ENCODE results near the gene LGR5. TPM values are rescaled to one million over a fixed set of nuclear protein-coding genes. Genes with fewer than 3 reads are reported as not detected.

LGR5 gene
- total RNA-seq, 1 donor from 2014 or later: 2.7 TPM

- TF ChIP-seq POLR2AphosphoS5 (IDR thresholded peaks at IDR 0.05; ENCODE audit: insufficient read depth in 1 of 2, low read depth in 1 of 2): no peak
- TF ChIP-seq POLR2A (IDR thresholded peaks at IDR 0.05): no peak
- TF ChIP-seq CTCF (IDR thresholded peaks at IDR 0.05): no peak
Measured at GRCh38 chr12:71438670-71439361, 782 bp upstream of the LGR5 start.

GRCh38 chr12:71439362-71439612 lies 311 bp upstream of the LGR5 start:
- Histone ChIP-seq H3K4me3 (peak overlapping the region; percentile 44 to 53), H3K27ac (no peak overlapping the region), H3K36me3 (no peaks in the 10 kb centered on the region), H3K9me3 (no peaks in the 10 kb centered on the region), H3K4me1 (peaks cover 18% of the 10 kb centered on the region), H3K27me3 (peaks cover 6% of the 10 kb centered on the region)
- intact Hi-C loops (cut with DNase I): no loop called here
- DNase-seq (ENCODE audit: extremely low spot score in 2 of 2): no peak
- no peak for TF ChIP-seq POLR2A (IDR thresholded peaks at IDR 0.05)
- no peak for TF ChIP-seq POLR2AphosphoS5 (IDR thresholded peaks at IDR 0.05; ENCODE audit: insufficient read depth in 1 of 2, low read depth in 1 of 2)
- TF ChIP-seq CTCF (IDR thresholded peaks at IDR 0.05): no peak

More at GRCh38 chr12:71438670-71439361, 782 bp upstream of the LGR5 start:
- no peak for DNase-seq (ENCODE audit: extremely low spot score in 2 of 2)
- peaks cover 6% of the 10 kb centered on the region for H3K27me3 ChIP-seq
- no peaks in the 10 kb centered on the region for H3K9me3 ChIP-seq
- H3K4me1 ChIP-seq: peaks cover 18% of the 10 kb centered on the region
- no peaks in the 10 kb centered on the region for H3K36me3 ChIP-seq
- intact Hi-C loops (cut with DNase I): no loop called here
- H3K27ac ChIP-seq: no peak overlapping the region
- H3K4me3 ChIP-seq: peak overlapping the region; percentile 44 to 53

- Histone ChIP-seq H3K9me3 (no peaks in the 10 kb centered on the region), H3K4me3 (peak overlapping the region; percentile 44 to 53), H3K36me3 (no peaks in the 10 kb centered on the region), H3K4me1 (peaks cover 18% of the 10 kb centered on the region), H3K27me3 (peaks cover 6% of the 10 kb centered on the region), H3K27ac (no peak overlapping the region)
- no peak for TF ChIP-seq CTCF (IDR thresholded peaks at IDR 0.05)
- TF ChIP-seq POLR2AphosphoS5 (IDR thresholded peaks at IDR 0.05; ENCODE audit: insufficient read depth in 1 of 2, low read depth in 1 of 2): no peak
- no peak for TF ChIP-seq POLR2A (IDR thresholded peaks at IDR 0.05)
- intact Hi-C loops (cut with DNase I): no loop called here
- DNase-seq (ENCODE audit: extremely low spot score in 2 of 2): no peak
Measured at GRCh38 chr12:71440345-71440762, 756 bp downstream of the LGR5 start.

GRCh38 chr12:71440763-71441748 lies 1.5 kb downstream of the LGR5 start:
- H3K27ac ChIP-seq: no peak overlapping the region
- H3K27me3 ChIP-seq: peaks cover 6% of the 10 kb centered on the region
- H3K9me3 ChIP-seq: no peaks in the 10 kb centered on the region
- DNase-seq (ENCODE audit: extremely low spot score in 2 of 2): no peak
- H3K36me3 ChIP-seq: no peaks in the 10 kb centered on the region
- H3K4me1 ChIP-seq: peaks cover 18% of the 10 kb centered on the region
- peak overlapping the region; percentile 44 to 53 for H3K4me3 ChIP-seq
- TF ChIP-seq POLR2A (IDR thresholded peaks at IDR 0.05) (no peak), CTCF (IDR thresholded peaks at IDR 0.05) (no peak), POLR2AphosphoS5 (IDR thresholded peaks at IDR 0.05; ENCODE audit: insufficient read depth in 1 of 2, low read depth in 1 of 2) (no peak)
- intact Hi-C loops (cut with DNase I): no loop called here

All from vagina (tissue), 2 donors.